Measurements from ENCODE around the gene INTS14.

The INTS14 gene

GRCh38 chr15:65623103-65623502, 12.2 kb upstream of the INTS14 start:
- Histone ChIP-seq H3K27me3 (ENCODE audit: low read length) (no peaks in the 10 kb centered on the region), H3K4me2 (ENCODE audit: low read depth, low read length, poor library complexity, severe bottlenecking) (no peak overlapping the region), H4K20me1 (ENCODE audit: low read depth, low read length) (no peaks in the 10 kb centered on the region), H3F3A (ENCODE audit: insufficient read depth) (no peaks in the 10 kb centered on the region), H2AFZ (ENCODE audit: low read depth, low read length, severe bottlenecking) (no peak overlapping the region), H3K79me2 (ENCODE audit: insufficient read depth, low read length) (no peaks in the 10 kb centered on the region), H3K36me3 (ENCODE audit: low read length) (no peaks in the 10 kb centered on the region), H3K9me3 (ENCODE audit: insufficient read depth, low read length) (no peaks in the 10 kb centered on the region), H3K9me2 (replicated peaks; ENCODE audit: insufficient read depth, low read length) (no peaks in the 10 kb centered on the region), H3K4me3 (ENCODE audit: insufficient read depth, low read length, poor library complexity, severe bottlenecking) (no peak overlapping the region), H3K27ac (ENCODE audit: low read depth, low read length) (no peak overlapping the region), H3K9ac (ENCODE audit: low read length) (no peak overlapping the region)
- TF ChIP-seq EZH2phosphoT487 (conservative IDR thresholded peaks at IDR 0.05; ENCODE audit: low read length) (no peak), CTCF (IDR thresholded peaks at IDR 0.05; ENCODE audit: insufficient read depth, low read length, poor library complexity, severe bottlenecking) (no peak)

GRCh38 chr15:65621638-65622037, 10.7 kb upstream of the INTS14 start, which contains the start of gene SLC24A1:
Gene SLC24A1 (plus strand): TSS chr15:65621938. CDS start chr15:65624081, 2,143 bp downstream.
- no peak within 1 kb of the TSS for H3K4me3 ChIP-seq (ENCODE audit: insufficient read depth, low read length, poor library complexity, severe bottlenecking)
- H3K4me2 ChIP-seq (ENCODE audit: low read depth, low read length, poor library complexity, severe bottlenecking), result no peak within 1 kb of the TSS
- H3K27ac ChIP-seq (ENCODE audit: low read depth, low read length), result no peak within 1 kb of the TSS
- no peak within 1 kb of the TSS for H3K9ac ChIP-seq (ENCODE audit: low read length)
- H2AFZ ChIP-seq (ENCODE audit: low read depth, low read length, severe bottlenecking), result no peak within 1 kb of the TSS
- TF ChIP-seq CTCF (IDR thresholded peaks at IDR 0.05; ENCODE audit: insufficient read depth, low read length, poor library complexity, severe bottlenecking), result no peak
- no peak for TF ChIP-seq EZH2phosphoT487 (conservative IDR thresholded peaks at IDR 0.05; ENCODE audit: low read length)
- no peaks in the 10 kb centered on the region for H4K20me1 ChIP-seq (ENCODE audit: low read depth, low read length)
- H3K79me2 ChIP-seq (ENCODE audit: insufficient read depth, low read length), result no peaks in the 10 kb centered on the region
- no peaks in the 10 kb centered on the region for H3K9me3 ChIP-seq (ENCODE audit: insufficient read depth, low read length)
- H3K9me2 ChIP-seq (replicated peaks; ENCODE audit: insufficient read depth, low read length), result no peaks in the 10 kb centered on the region
- H3K27me3 ChIP-seq (ENCODE audit: low read length), result no peaks in the 10 kb centered on the region
- no peaks in the 10 kb centered on the region for H3K36me3 ChIP-seq (ENCODE audit: low read length)
- H3F3A ChIP-seq (ENCODE audit: insufficient read depth), result no peaks in the 10 kb centered on the region

- peak; percentile 9 for TF ChIP-seq CTCF (IDR thresholded peaks at IDR 0.05; ENCODE audit: insufficient read depth, low read length, poor library complexity, severe bottlenecking)
- TF ChIP-seq EZH2phosphoT487 (conservative IDR thresholded peaks at IDR 0.05; ENCODE audit: low read length), result no peak
- no peak overlapping the region for H3K4me3 ChIP-seq (ENCODE audit: insufficient read depth, low read length, poor library complexity, severe bottlenecking)
- no peak overlapping the region for H2AFZ ChIP-seq (ENCODE audit: low read depth, low read length, severe bottlenecking)
- H3K36me3 ChIP-seq (ENCODE audit: low read length), result no peaks in the 10 kb centered on the region
- no peaks in the 10 kb centered on the region for H3K79me2 ChIP-seq (ENCODE audit: insufficient read depth, low read length)
- no peaks in the 10 kb centered on the region for H3K27me3 ChIP-seq (ENCODE audit: low read length)
- H3K9me3 ChIP-seq (ENCODE audit: insufficient read depth, low read length), result no peaks in the 10 kb centered on the region
- H3F3A ChIP-seq (ENCODE audit: insufficient read depth), result no peaks in the 10 kb centered on the region
- no peak overlapping the region for H3K27ac ChIP-seq (ENCODE audit: low read depth, low read length)
- no peak overlapping the region for H3K4me2 ChIP-seq (ENCODE audit: low read depth, low read length, poor library complexity, severe bottlenecking)
- H3K9ac ChIP-seq (ENCODE audit: low read length), result no peak overlapping the region
- no peaks in the 10 kb centered on the region for H3K9me2 ChIP-seq (replicated peaks; ENCODE audit: insufficient read depth, low read length)
- H4K20me1 ChIP-seq (ENCODE audit: low read depth, low read length), result no peaks in the 10 kb centered on the region
Measured at GRCh38 chr15:65620833-65621232, 9.9 kb upstream of the INTS14 start.
